NCI-H2081 treated with DMSO at 0.1 percent for 48 hours (cell line): ENCODE data around the gene KRT20.
"Not testable (repeated sequence)": the region's sequence is repeated elsewhere in the genome, so short reads cannot be mapped to it uniquely, and the experiment has no call there.

Experiments
- DNase-seq: peaks from one replicate; lab custom pipeline; 2025; lab: John Stamatoyannopoulos, UW

The KRT20 gene

GRCh38 chr17:40896916-40897455, 11.9 kb upstream of the KRT20 start:
- no peak for DNase-seq

DNA sequence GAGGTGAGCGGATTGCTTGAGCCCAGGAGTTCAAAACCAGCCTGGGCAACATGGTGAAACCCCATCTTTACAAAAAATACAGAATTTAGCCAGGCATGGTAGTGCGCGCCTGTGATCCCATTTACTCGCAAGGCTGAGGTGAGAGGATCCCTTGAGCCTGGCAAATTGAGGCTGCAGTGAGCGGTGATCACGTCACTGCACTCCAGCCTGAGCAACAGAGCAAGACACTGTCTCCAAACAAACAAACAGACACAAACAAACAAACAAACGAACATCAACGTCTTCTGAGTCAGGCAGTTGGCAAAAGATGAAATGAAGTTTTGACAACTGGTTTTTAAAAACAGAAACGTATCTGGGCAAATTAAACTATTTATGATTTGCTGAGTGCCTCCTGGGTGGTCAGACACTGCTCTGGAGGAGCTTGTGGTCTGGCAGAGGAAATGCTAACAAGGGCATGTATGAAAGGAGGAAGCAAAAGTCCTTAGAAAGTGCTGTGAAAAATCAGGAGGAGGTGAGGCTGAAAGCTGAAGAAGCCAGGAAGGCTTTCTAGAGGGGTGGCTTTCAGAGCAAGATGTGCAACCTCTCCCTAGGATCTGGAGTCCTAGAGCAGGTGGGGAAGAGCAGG, 10.2 kb upstream of the KRT20 start:
- no peak for DNase-seq

DNA sequence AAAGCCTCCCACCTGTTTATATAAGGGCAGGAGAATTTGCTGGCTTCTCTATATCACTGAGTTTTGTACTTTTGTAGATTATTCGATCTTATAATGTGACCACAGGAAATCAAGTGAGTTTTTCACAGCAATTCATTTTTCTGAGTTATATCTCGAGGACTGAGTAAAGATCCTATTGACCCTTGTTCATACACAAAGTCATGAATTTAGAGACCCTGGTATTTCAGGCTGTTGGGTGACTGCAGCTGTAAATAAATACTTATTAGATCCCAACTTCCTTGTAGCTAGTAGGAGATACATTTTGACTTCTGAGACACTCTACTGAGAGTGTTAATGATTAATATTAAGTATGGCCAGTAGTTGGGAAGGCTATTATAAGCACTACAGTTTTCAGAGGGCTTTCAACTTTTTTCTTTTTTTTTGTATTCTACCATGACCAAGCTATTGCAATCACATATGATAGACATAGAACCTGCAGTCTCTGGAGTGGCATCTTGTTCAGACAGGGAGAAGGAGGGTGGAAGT, 3.2 kb upstream of the KRT20 start:
- no peak for DNase-seq

DNA sequence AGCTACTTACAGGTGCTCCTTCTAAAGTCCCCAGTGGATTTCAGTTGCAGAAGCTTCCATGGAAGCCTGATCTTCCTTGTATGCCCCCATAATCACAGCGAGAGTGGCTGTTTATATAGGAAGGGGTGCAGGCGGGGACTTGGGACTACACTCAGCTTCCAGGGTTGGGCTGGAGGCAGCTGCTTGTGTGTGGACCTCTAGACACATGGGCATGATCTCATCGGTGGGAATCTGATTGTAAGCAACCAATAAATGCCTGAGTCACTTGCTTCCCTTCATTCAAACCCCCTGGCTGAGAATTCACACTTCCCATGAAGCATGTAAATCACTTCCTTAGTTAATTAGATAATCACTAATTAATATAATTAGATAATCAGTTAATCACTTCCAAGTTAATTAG, 1.0 kb upstream of the KRT20 start:
- DNase-seq: no peak

- no peak for DNase-seq
These were observed 1.3 kb downstream of the KRT20 start for GRCh38 chr17:40883626-40884334.

- no peak for DNase-seq
These were observed 2.0 kb downstream of the KRT20 start for GRCh38 chr17:40883031-40883430.

- no peak for DNase-seq
These were observed 6.0 kb downstream of the KRT20 start for GRCh38 chr17:40879026-40879425.

DNA sequence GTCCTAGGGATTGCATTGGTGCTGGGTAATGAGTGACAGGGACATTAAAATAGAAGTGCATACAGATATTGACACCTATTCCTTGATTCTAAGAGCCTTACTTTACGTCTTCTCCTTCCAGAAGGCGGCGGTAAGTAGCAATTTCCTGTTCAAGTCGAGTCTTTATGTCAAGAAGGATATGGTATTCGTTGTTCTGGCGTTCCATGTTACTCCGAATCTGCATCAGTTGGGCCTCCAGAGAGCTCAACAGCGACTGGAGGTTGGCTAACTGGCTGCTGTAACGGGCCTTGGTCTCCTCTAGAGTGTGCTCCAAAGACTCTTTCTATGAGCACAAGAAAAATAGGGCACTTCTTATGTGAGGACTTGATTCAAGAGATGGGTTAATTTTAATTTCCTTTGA, 7.0 kb downstream of the KRT20 start:
- no peak for DNase-seq

DNA sequence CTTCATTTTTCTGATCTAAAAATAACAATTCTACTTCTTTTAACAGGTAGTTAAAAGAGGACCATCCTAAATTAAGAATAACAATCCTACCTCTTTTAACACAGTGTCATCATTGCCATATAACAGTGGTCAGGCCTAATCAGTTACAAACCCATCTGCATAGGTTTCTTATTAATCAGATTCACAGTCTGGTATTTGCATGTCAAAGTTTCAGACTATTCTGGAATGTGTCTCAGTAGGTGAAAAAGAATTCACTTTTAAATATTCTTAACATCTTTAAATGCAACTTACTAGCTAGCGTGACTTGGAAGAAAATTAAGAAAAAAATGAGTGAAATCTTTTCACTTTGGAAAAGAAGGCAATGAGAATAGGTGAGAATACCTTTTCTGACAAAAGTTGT, 11.2 kb downstream of the KRT20 start:
- DNase-seq: no peak

DNA sequence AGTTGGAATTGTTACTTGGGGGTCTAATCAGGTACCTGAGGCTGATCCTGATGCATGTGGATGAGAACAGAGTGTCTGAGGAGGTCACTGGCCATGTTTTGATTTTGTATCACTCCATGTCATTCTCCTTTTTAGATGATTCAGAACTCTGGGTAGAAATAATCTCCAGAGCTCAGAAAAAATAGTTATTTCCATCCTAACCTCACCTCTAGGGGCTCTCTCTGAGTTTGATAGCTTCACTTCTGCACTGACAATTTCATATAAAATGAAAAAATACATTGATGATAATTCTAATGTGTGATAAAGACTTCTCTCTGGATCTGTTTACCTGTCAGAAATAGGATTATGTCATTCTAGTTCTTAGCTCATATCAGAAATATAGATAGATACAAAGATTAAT, 11.8 kb downstream of the KRT20 start:
- no peak for DNase-seq

GRCh38 chr17:40872416-40872815, 12.6 kb downstream of the KRT20 start:
- DNase-seq: no peak

GRCh38 chr17:40871316-40871715, 13.7 kb downstream of the KRT20 start:
- DNase-seq: no peak

DNA sequence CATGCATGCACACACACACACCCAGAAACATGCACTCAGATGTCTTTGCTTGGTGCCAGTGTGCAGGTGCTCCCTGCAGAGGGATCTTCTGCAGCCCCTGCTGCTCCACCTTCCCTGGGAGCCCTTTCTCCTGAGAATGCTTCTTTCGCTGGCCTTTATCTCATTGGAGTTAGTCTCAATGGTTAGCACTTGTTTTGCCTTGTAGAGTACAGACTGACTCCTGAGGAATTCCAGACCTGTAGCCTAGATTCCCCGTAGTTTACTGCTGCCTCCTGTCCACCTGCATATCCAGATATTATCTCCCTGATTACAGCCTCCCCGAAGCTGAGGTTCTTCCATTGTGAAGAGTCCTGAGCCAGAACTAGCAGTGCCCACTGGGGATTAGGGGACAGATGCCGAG, 14.9 kb downstream of the KRT20 start:
- DNase-seq: no peak

DNA sequence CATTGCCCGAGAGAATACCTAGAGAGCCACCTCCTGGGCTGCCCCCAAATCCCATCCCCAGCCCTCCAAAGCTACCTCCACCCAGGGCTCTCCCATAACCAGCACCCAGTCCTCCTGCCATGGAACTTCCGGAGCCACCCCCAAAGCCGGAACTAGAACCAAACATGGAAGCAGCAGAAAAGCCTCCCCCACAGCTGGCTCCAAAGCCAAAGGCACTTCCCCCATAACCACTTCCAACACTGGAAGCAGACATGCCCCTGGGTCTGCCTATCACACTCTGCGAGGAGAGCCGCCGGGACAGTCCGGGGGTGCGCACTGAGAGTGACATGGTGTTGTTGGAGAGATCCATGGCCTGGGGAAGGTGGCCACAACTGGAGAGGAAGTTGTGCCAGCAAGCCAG, 18.2 kb downstream of the KRT20 start, which contains the start of gene KRT12:
TSS of gene KRT12 (minus strand) at position 386 of the 400 bp plus-strand sequence. CDS start at position 349, 37 bp downstream.
- no peak for DNase-seq

- no peak for DNase-seq
These were observed 20.2 kb downstream of the KRT20 start for GRCh38 chr17:40864661-40865390.

GRCh38 chr17:40862985-40863733, 21.9 kb downstream of the KRT20 start:
- DNase-seq: no peak

- no peak for DNase-seq
These were observed 25.5 kb downstream of the KRT20 start for GRCh38 chr17:40859536-40859935.

GRCh38 chr17:40858667-40859066, 26.4 kb downstream of the KRT20 start:
- not testable (repeated sequence) for DNase-seq

DNA sequence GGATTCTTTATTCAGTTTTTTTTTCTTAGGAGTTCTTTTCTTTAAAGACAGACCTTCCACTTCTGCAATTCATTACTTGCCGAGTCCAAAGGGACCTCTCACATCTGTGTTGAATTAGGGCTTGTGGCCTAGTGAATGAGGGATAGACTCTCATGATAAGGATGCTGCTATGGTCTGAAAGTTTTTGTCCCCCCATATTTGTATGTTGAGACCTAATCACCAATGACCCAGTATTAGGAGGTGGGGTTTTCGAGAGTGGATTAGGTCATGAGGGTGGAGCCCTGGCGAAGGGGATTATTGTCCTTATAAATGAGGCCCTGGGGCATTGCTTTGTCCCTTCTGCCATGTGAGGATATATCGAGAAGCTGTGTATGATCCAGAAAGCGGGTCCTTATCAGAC, 27.5 kb downstream of the KRT20 start:
- no peak for DNase-seq

DNA sequence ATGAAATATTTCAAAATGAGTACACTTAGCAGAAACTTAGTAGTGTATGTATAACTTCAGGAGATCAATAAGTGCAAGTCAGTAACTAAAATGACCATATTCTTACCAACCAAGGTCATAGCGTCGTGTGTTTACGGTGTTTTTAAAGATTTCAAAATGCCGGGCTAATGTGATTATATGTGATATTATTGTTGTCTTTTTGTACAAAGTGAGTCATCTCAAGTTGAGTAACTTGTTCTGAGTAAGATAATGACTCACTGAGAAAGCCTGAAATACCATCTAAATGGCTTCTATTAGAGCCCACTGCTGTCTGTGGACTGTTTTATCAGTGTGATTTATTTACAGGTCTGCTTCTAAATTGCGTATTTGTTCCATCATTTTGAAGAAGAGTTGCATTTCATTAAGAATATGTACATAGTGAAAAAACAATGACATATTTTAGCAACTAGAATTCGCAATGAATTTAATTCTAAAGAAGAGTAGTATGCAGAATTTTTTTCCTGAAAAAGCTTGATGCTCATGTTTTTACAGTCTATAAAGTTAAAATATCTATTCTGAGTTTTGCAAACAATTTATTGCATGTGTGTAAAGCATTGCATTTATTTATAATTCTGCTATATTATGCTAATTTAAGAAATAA, 30.7 kb downstream of the KRT20 start:
- DNase-seq: no peak

GRCh38 chr17:40852364-40852763, 32.7 kb downstream of the KRT20 start:
- no peak for DNase-seq
